Embryonic facial prominence (tissue), 1 donor: Measurements from ENCODE around the gene CARS2.
"Not testable (repeated sequence)": the region's sequence is repeated elsewhere in the genome, so short reads cannot be mapped to it uniquely, and the experiment has no call there.

ENCODE experiments used
- DNase-seq: peaks from one replicate; pipeline ENCODE4 v3.0.0-alpha.2; 2016; ENCODE audit errors: extremely low spot score

Gene CARS2

GRCh38 chr13:110706570-110707372 lies 855 bp upstream of the CARS2 start:
- DNase-seq: no peak

- no peak for DNase-seq
These were observed 525 bp downstream of the CARS2 start for GRCh38 chr13:110705356-110705825.

DNA sequence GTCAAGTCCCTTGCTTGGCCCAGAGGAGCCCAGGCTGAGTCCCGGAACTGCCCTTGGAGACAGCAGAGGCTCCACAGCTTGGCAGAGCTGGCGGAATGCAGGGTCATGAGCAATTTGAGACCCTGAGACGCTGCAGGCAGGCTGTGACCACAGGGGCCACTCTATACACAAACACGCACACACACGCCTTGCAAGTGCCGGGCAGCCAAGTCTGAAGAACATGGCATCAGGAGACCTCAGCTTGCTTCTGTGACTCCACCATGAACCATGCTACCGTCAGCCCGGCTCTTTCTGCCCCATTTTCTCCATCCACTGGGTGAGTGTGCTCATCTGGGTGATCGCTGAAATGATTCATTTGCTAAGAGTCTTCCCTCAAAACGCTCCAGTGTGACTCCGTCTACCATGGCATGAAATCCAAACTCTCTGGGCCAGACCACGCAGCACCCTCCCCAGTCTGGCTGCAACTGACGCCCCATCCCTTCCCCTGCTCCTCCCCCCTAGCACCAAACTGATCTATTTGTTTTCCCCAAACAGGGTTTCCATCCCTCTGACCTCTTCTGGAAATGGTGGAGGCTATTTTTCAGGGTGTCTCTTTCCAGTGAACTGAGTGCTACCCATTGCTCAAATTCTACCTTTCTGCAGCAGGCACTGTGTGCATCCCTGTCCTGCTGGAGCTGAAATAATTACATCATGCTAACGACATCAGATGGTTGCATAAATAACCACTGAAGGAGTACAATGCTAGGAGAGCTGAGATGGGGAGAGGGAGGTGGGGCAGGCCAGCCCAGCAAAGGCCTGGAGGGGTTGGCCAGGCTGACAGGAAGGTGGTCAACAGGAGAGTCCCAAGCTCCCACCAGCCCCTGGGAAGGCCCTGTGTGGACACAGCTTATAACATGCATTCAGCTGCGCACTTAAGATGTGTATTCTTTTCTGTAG lies 3.1 kb downstream of the CARS2 start:
- no peak for DNase-seq

DNA sequence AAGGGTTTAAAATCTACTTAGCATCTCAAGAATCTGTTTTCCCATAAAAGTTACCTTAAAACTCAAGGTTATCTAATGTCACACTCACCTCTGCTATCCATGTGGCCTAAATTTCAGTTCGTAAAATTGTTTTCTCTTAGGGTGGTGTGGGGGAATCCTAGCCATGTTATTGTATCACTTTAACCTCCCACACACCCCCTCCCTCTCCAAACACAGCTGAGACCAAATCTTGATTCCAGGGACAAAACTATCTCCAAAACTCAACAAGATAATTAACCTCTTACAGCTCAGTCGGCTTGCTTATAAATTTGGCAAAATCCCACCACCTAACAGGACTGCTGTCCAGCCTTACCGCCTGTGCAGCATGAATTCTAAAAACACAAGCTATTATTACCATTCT lies 3.8 kb downstream of the CARS2 start:
- no peak for DNase-seq

DNA sequence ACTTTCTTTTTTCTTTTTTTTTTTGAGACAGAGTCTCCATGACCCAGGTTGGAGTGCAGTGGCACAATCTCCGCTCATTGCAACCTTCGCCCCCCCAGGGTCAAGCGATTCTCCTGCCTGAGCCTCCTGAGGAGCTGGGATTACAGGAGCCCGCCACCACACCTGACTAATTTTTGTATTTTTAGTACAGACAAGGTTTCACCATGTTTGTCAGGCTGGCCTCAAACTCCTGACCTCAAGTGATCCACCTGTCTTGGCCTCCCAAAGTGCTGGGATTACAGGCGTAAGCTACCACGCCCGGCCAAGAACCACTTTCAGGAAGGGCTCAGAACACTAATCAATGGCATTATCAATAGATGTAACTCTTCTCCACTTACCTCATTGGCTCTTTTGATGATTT lies 4.9 kb downstream of the CARS2 start:
- not testable (repeated sequence) for DNase-seq

DNA sequence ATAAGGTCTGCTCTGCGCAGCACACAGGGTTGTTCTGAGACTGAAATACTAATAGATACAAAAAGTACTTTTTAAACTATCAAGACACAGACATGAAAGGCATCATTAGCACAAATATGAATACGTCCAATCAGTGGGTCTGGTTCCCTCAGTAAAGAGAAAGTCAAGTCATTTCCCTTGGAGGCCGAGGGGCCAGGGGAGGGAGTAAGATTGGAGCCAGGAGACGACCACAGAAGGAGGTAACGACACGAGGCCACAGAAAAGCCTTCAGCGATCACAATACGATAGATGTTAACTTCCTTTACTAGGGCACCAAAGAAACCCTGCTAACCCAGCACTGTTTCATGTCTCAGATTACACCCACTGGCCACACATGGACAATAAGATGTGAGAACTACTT lies 5.3 kb downstream of the CARS2 start:
- no peak for DNase-seq

- no peak for DNase-seq
These were observed 5.7 kb downstream of the CARS2 start for GRCh38 chr13:110700186-110700585.

DNA sequence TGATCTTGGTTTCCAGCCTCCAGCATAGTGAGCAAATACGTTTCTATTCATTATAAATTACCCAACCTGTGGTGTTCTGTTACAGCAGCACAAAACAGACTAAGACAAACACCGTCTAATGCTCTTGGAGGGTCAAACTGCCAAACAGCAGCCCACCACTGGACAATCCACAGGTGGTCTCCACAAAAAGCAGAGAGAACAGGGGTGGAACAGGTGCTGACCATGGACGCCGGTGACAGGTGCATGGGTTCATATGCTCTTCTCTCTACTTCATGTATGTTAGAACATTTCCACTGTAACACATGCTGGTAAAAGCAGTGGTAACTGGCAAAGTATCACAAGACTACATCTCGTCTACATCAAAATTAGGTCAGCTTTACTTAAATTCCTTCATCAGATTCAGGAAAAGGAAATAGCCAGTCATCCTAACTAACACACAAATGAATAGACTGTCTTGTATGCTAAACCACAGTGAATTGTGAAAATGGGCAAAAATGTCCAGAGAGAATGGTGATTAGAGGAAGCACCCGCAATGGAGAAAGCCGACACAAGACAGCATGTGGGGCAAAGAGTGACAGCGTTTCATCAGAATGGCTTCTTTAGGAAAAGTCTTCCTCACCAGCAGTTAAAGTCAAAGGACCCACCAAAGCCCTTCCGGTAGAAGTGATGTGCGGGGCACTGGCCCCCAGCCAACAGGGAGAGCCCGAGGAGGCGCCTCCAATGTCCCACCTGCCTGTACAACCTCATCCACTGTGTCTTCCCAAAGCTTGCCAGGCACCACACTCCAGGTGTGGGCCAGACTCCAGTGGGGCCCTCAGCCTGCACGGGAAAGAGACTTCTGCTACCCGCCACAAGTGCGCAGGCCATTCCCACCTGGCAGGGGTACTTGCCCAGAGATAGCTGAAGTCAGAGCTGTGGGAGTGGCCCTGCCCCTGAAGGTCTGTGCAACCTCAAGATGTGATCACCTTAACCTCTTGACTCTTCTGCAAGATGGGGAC lies 6.5 kb downstream of the CARS2 start:
- DNase-seq: no peak

GRCh38 chr13:110698689-110699088 lies 7.2 kb downstream of the CARS2 start:
- no peak for DNase-seq

GRCh38 chr13:110697842-110698241 lies 8.1 kb downstream of the CARS2 start:
- DNase-seq: no peak

GRCh38 chr13:110696776-110697175 lies 9.1 kb downstream of the CARS2 start:
- DNase-seq: no peak

GRCh38 chr13:110695774-110696173 lies 10.1 kb downstream of the CARS2 start:
- not testable (repeated sequence) for DNase-seq

DNA sequence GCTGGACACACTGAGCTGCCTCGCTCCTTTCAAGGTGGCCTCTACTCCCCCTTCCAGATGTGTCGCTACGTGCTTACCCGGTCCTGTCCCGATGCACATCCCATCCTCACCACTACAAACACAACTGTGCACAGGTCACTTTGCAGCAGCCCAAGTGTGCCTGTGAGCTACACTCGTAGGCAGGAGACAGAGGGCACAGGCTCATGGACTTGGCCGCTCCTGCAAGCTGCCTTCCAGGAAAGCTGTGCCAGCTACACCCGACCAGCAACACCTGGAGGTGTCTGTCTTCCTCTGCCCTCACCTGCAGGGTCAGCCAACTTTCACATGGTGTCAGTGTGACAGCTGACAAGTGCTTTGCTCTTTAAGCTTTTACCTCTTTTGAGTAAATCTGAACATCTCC lies 15.4 kb downstream of the CARS2 start:
- DNase-seq: no peak

DNA sequence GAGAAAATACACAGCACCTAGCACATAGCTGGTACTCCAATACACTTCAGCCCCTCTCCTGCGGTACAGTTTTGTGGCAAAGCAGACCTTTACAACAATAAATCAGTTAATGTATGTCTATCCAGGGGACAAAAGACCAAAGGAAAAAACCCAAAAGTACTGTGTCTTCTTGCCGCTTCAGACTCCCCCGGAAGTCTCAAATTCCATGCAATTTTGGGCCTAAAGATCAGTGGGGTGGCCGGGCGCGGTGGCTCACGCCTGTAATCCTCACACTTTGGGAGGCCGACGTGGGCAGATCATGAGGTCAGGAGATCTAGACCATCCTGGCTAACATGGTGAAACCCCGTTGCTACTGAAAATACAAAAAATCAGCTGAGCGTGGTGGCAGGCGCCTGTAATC lies 16.2 kb downstream of the CARS2 start:
- DNase-seq: no peak

GRCh38 chr13:110689041-110689440 lies 16.9 kb downstream of the CARS2 start:
- no peak for DNase-seq

DNA sequence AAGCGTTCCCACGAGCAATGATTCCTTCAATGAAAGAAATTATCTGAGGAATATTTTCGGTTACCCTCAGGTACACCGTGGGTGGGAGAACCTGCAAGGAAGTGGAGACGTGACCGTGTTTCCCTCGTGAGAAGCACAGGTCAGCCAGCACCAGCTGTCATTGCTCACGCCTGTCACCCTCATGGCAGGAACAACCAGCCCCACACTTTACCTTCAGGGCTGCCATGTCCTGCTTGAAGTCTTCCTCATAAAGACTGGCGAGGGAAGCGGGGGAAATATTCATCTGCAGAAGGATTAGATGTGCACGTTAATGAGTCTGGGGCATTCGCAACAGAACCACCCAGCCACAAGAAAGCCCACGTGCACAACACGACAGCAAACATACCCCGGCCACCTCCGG lies 18.2 kb downstream of the CARS2 start:
- no peak for DNase-seq

DNA sequence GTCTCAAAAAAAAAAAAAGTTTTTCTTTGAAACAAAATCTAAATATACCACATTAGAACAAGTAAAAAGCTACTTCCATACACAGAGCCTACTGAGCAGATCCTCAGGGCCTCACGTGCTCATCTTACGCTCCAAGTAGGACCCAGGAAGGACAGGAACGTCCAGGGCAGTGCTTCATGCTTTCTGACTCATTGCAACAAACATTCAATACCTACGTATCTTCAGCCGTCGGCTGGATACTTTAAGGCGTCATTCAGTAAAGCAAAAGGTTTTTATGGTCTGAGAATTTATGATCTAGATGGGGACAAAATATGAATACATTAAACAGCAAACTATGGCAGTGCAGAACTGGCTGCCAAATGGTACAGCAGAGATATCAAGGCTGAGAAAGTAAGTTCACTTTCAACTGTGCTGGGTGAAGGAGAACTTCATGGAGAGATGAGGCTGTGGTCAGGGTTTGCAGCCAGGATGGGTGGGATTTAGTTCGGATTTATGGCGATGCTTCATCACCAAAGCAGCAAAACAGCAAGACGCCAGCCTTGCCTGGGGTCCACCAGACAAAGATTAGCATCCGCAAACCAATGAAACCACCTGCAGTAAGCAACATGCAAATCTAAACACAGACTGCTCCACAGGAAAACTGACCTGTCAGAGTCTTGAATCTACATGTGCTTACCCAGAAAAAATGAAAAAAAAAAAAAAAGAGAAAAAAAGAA lies 20.5 kb downstream of the CARS2 start:
- no peak for DNase-seq

DNA sequence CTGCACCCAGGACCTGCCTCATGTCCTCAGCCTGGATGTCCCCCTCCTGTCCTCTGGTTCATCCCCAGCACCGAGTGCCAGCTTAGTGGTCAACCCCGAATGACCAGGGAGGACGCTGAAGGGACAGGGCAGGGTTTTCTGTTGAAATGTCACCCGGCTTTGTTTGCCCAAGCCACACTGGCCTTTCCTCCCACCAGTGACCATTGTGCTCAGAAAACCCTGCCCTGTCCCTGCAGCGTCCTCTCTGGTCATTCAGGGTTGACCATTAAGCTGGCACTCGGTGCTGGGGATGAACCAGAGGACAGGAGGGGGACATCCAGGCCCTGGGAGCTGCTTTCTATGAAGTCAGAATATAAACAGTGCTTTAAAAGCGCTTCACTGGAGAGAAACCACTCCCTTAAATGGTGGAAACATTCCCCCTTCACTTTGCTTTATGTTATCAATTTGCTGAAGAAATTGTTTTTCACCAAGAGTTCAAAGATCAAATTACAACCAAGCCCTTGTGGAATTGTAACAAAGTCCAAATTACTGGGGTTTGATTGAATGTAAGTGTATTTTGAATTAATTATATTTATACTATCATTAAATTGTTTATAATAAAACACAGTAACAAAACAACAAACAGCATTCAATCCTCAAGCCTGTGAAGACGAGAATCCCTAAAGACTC lies 21.4 kb downstream of the CARS2 start:
- DNase-seq: no peak

DNA sequence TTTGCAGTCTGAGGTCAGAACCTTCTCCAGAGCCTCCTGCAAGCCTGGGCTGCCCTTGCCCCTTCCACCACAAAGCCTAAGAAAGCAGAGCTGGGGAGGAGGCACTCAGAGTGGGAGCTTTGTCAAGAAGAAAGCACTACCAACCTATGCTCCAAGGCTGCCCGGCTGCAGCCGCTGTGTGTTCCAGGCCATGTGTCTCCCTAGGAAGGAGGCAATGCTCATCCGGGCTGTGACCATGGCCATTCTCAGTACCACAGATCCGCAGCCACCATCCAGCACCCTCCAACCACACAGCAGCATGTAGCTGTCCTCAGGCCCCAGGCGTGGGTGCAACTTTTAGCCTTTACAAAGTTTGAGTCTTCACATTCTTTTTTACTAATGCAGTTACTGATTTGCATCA lies 22.0 kb downstream of the CARS2 start:
- DNase-seq: no peak

DNA sequence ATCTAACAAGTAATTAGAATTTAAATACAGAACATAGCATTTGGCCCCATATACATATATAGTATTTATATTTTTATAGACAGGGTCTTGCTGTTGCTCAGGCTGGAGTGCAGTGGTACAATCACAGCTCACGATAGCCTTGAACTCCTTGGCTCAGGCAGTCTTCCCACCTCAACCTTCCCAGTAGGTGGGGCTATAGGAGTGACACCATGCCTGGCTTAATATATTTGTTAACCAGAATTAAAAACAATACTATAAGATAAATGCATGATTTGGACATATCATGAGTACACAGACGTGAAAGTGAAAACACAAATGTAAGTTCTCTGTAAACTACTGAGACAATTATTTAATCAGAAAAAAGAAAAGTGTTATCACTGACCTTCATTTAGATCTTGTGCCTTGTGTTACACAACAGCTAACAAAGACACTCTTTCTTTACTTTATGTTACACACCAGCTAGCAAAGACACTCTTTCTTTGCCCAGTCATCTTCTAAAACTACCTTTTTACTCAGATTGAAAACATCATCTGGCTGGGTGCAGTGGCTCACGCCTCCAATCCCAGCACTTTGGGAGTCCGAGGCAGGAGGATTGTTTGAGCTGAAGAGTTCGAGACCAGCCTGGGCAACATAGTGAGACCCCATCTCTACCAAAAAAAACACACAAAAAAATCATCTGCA lies 22.6 kb downstream of the CARS2 start:
- no peak for DNase-seq
